NCI-H1930 (cell line): Measurements from ENCODE around the gene MYRFL.

Source experiments
- DNase-seq, 2 experiments: peaks; one replicate each; lab custom pipeline; 2025; lab: John Stamatoyannopoulos, UW

The MYRFL gene

DNA sequence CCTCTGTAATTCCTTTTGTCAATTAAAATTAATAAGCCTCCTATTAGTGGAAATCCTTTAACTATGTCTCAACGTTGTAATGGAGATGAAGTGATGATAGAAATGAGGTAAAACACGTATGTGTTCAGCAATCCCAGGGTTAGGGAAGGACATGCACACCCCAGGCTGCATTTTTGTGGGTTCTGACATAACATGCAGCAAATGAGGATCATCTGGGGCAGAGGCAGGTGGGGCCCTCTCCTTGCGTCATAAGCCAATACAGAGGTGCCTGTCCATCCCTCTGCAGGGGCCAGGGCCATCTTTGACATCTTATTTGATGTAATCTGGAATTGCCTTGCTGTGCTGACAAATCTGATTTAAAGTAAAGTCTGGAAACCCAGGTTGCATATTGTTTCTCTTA is 73.2 kb downstream of the MYRFL start:
- no peak for DNase-seq

DNA sequence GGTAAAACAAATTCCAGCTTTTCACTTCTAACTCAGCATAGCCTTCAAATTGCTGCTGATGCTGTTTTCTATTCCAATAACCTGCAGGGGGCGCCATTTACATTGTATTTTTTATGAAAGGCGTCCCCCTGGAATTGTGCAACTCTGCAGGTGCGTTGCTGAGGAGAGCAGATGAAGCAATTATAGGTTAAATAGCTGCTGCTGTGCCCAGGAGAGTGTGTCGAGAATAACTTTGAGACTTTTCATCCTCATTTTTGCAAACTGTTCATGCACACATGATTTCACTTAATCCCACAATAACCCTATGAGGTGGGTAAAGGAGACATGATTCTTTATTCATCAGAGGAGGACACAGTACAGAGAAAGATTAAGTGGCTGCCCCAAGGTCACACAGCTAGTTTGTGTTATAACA is 75.7 kb downstream of the MYRFL start:
- peak; percentile 65 to 87 for DNase-seq

- DNase-seq: no peak
Observed at GRCh38 chr12:69901221-69901905, 76.3 kb downstream of the MYRFL start.

- DNase-seq: no peak
Observed at GRCh38 chr12:69903548-69903947, 78.5 kb downstream of the MYRFL start.

- no peak for DNase-seq
Observed at GRCh38 chr12:69904777-69905176, 79.8 kb downstream of the MYRFL start.

DNA sequence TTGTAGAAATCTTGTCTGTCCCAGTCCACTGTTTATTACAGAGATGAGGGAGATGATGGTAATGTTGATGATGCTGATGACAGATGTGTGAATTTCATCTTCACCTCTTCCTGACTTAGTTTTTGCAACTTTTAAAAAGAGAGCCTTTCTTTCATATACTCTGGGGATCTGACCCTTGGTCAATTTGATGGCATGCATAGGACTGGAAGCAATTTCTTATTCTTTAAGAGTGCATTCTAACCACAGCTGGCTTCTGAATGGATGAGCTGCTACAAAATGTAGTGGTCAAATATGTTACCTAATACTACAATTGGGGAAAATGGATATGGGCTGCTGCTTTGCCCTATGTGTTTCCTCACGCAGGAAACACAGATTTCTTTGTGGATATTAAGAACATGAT is 80.8 kb downstream of the MYRFL start:
- DNase-seq: no peak

GRCh38 chr12:69906411-69907216 is 81.6 kb downstream of the MYRFL start:
- DNase-seq: no peak

DNA sequence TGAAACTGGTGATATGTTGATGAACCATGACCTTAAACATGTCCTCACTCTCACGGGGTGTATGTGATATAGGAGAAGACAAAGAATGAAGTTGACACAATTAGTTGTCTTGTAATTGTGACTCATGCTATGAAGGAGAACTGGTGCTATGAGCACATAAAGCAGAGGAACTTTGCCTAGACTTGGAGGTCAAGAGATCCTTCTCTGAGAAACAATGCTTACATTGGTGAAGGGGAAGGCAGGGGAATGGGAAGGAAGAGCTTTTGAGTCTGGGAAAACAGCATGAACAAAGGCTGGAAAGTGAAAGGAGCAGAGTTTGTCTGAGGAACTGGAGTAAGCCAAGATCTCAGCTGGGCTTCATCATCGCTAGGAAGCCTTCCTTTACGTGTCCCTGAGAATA is 83.2 kb downstream of the MYRFL start:
- DNase-seq: no peak

- no peak for DNase-seq
Observed at GRCh38 chr12:69910694-69911093, 85.7 kb downstream of the MYRFL start.

DNA sequence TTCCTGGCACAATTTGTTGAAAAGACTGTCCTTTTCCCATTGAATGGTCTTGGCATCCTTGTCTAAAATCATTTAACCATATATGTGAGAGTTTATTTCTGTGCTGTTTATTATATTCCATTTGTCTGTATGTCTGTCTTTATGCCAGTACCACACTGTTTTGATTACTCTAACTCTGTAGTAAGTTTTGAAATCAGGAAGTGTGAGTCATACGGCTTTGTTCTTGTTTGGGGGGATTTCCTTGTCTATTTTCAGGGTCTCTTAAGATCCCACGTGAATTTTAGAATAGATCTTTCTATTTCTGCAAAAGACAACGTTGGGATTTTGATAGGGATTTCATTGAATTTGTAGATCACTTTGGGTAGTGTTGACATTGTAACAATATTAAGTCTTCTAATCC is 88.5 kb downstream of the MYRFL start:
- DNase-seq: no peak

DNA sequence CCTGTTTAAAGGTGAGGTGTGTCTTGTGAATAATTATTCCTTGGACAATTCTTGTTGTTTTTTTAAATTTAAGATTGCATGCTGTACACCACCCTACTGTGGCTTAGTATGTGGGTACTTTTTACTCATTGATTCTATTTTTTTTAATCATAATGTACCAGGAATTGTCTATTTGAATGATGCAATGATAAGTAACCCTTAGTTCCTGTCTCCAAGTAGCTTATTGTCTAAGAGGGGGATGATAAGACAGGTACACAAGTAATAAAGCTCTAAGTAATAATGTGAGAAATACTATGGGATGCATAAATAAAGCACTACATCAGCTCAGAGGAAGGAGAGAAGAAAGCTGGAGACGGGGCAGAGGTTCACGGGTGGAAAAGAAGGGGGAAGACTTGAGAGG is 90.9 kb downstream of the MYRFL start:
- DNase-seq: no peak

- DNase-seq: no peak
Observed at GRCh38 chr12:69916544-69917235, 91.7 kb downstream of the MYRFL start.

DNA sequence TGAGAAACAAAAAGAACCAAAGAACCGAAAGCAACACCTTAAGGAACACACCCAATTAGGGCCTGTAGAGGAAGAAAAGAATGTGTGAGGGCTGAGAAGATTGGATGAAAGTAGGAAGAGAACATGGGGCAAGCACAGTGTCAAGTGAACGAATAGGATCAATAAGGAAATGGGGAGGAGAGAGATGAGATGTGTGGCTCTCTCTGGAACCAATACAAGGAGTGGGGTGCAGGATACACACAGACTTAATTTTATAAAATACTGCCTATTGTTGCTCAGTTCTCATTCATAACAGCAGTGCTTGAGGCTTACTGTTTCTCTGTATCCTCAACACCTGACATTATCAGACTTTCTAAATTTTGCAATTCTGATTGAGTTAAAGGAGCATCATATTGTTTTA is 93.3 kb downstream of the MYRFL start:
- no peak for DNase-seq

GRCh38 chr12:69919495-69919894 is 94.5 kb downstream of the MYRFL start:
- DNase-seq: no peak

- no peak for DNase-seq
Observed at GRCh38 chr12:69921831-69922230, 96.8 kb downstream of the MYRFL start.

GRCh38 chr12:69922999-69923398 is 98.0 kb downstream of the MYRFL start:
- DNase-seq: no peak

GRCh38 chr12:69925291-69925690 is 100.3 kb downstream of the MYRFL start:
- no peak for DNase-seq

DNA sequence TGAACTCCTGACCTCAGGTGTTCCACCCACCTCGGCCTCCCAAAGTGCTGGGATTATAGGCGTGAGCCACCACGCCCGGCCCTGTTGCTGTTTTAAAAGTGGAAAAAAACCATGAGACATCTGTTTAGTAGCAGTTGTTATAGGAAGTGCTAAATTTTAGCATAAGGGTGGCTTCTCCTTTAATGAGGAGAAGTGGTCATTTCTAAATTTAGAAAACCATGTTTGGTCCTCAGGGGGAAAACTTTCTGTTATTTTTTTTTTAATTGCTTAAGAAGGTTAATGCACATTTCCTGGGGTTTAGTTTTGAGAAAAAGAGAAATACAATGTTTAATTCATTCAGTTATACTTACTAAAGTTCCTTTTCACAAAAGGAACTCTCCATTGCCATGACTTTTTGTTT is 102.1 kb downstream of the MYRFL start:
- DNase-seq: no peak

- no peak for DNase-seq
Observed at GRCh38 chr12:69929125-69929524, 104.1 kb downstream of the MYRFL start.

GRCh38 chr12:69929531-69929930 is 104.5 kb downstream of the MYRFL start:
- DNase-seq: no peak

- DNase-seq: no peak
Observed at GRCh38 chr12:69931569-69931968, 106.5 kb downstream of the MYRFL start.

- no peak for DNase-seq
Observed at GRCh38 chr12:69932154-69932553, 107.1 kb downstream of the MYRFL start.
